Lung (tissue), 12 donors: Measurements from ENCODE around the gene DUT. TPM values are rescaled to one million over a fixed set of nuclear protein-coding genes. Genes with fewer than 3 reads are reported as not detected.

Source experiments
- ATAC-seq: fragments of 200-7000 bp; cut with Tn5 transposase; one replicate; pipeline ENCODE4 v1.9.1; 2020; ENCODE audit warnings: moderate number of reproducible peaks; ENCODE audit not compliant: insufficient read depth, low FRiP score
- DNase-seq, 3 donors: peaks; one replicate each; pipeline ENCODE4 v3.0.0-alpha.2; 2013 to 2017
- H3K27ac ChIP-seq, 2 donors: one replicate each; pipeline ENCODE4 v1.5.1; 2013; ENCODE audit warnings: mild to moderate bottlenecking in 2 of 2, moderate library complexity in 2 of 2, control low read depth in 1 of 2, inconsistent platforms in 1 of 2, low read depth in 1 of 2, low read length in 1 of 2
- H3K27me3 ChIP-seq, 3 donors: one replicate each; pipeline ENCODE4 v1.5.1; 2013; ENCODE audit warnings: low read length in 2 of 3; ENCODE audit not compliant: control insufficient read depth in 3 of 3, insufficient read depth in 3 of 3
- H3K36me3 ChIP-seq, 4 donors: one replicate each; pipeline ENCODE4 v1.5.1; 2013; ENCODE audit warnings: low read length in 4 of 4, mild to moderate bottlenecking in 1 of 4, moderate library complexity in 1 of 4; ENCODE audit not compliant: control insufficient read depth in 4 of 4, insufficient read depth in 4 of 4
- H3K4me1 ChIP-seq, 5 donors: one replicate each; pipeline ENCODE4 v1.5.1; 2013; ENCODE audit warnings: low read length in 5 of 5, mild to moderate bottlenecking in 2 of 5, moderate library complexity in 1 of 5; ENCODE audit not compliant: control insufficient read depth in 5 of 5, insufficient read depth in 5 of 5
- H3K4me3 ChIP-seq: one replicate; pipeline ENCODE4 v1.5.1; 2013; ENCODE audit warnings: mild to moderate bottlenecking, control low read depth, moderate library complexity
- H3K9ac ChIP-seq, 2 donors: one replicate each; pipeline ENCODE4 v1.5.1; 2013; ENCODE audit warnings: low read length in 2 of 2, control low read depth in 1 of 2; ENCODE audit not compliant: insufficient read depth in 1 of 2
- H3K9me3 ChIP-seq, 4 donors: one replicate each; pipeline ENCODE4 v1.5.1; 2013; ENCODE audit warnings: low read length in 3 of 4, mild to moderate bottlenecking in 1 of 4, moderate library complexity in 1 of 4; ENCODE audit not compliant: control insufficient read depth in 4 of 4, insufficient read depth in 3 of 4
- CTCF ChIP-seq: IDR thresholded peaks from 2 replicates; pipeline ENCODE4 v1.5.1; 2012; ENCODE audit warnings: mild to moderate bottlenecking; ENCODE audit errors: control extremely low read depth, extremely low read depth
- WGBS, 2 donors: extraction: QIAGEN DNeasy Blood & Tissue Kit; methylation state at CpG; one replicate each; pipeline ENCODE4 v1.1.7; 2013; 5-methylcytosine and 5-hydroxymethylcytosine counted together
- polyA plus RNA-seq, 2 donors: library from polyadenylated mRNA; stranded (reverse); fragments of 200-250 nt; gene quantifications; one replicate each; pipeline ENCODE4 v1.2.1, GENCODE V29; 2013
- total RNA-seq, 2 donors: library from RNA; depleted of rRNA in 1 of 2; stranded (reverse); fragments of >200 nt in 1 of 2; gene quantifications; one replicate each; pipeline ENCODE4 v1.2.1, GENCODE V29; 2014 to 2021
- donor health status: control.
- donor health status: control.
- donor health status: Bipolar disorder and iron deficiency.
- donor health status: healthy.
- donor health status: DM: yes; HTN: yes; CAD: no.

Gene DUT
- total and polyA plus RNA-seq, 4 donors: 40.7 to 74.0 (median 69.8) TPM

DNA sequence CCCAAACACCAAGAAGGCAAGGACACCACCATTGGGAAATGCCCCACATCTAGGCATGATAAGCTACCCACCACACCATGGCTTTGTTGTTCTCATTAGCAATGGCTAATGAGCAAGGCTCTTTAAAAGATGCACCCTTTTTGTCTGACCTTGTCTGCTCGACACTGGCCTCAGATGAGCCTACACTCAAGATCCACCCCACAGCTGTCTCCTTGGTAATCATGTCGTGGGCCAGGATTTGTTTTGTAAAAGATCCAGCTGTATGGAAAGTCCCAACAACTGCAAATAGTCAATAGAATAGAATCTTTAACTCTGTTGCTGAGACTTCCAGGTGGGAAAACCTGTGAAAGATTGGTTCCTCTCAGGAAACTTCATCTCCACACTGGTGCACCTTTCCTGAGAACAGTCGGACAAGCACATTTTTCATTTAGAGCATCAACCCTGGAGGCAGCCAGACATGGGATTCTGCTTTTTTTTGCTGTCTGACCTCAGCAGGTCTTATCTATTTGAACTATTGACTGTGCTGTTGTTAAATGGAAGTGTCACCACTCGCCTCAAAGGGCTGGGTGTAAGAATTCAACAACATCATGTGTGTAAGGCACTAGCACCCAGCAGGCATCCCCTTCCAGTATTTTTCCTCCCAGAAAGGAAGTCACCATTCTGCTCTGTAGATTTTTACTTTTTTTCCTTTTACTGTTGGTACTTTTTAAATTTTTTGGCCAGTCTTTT, 35.5 kb downstream of the DUT start:
- DNase-seq: no peak
- no peak for ATAC-seq
- Histone ChIP-seq H3K4me3 (no peak overlapping the region), H3K9me3 (peaks cover 0 to 1% (median 0%) of the 10 kb centered on the region in 4 donors), H3K27ac (no peak overlapping the region), H3K9ac (no peak overlapping the region), H3K36me3 (no peaks in the 10 kb centered on the region), H3K27me3 (no peaks in the 10 kb centered on the region), H3K4me1 (peaks cover 0 to 1% (median 0%) of the 10 kb centered on the region in 5 donors)
- TF ChIP-seq CTCF: no peak
- WGBS, 2 donors: 74 to 81% methylated on average over 4 of the region's 4 CpGs

GRCh38 chr15:48367483-48367882, 36.3 kb downstream of the DUT start:
- DNase-seq: no peak
- Histone ChIP-seq H3K9me3 (no peaks in the 10 kb centered on the region), H3K36me3 (no peaks in the 10 kb centered on the region), H3K9ac (no peak overlapping the region), H3K4me1 (peaks cover 0 to 1% (median 0%) of the 10 kb centered on the region in 5 donors), H3K27ac (no peak overlapping the region), H3K4me3 (no peak overlapping the region), H3K27me3 (no peaks in the 10 kb centered on the region)
- ATAC-seq: no peak
- 78 to 79% methylated on average over 3 of the region's 3 CpGs for whole genome bisulfite sequencing, 2 donors
- no peak for TF ChIP-seq CTCF

DNA sequence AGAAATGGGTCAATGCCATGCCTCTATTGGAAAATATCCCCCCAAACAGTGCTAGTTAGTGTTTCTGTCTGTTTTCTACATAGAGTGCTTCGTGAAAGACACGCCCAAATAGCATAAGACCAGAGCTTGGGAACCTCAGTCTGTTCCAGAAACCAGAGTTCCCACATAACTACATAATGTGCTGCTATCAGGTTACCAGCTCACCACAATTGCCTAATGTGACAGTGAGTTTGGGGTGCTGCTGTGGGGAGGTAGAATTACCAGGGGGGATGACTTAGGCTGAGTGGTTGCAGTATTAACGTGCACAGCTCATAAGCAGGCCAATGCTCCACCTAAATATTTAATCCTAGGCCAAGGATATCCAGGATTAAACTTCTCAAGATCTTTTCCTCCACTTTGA, 39.2 kb downstream of the DUT start:
- ATAC-seq: no peak

More for the DNA sequence above, 39.2 kb downstream of the DUT start:
- no peak overlapping the region for H3K27ac ChIP-seq
- no peaks in the 10 kb centered on the region for H3K27me3 ChIP-seq
- H3K9me3 ChIP-seq: peaks cover 0 to 2% (median 0%) of the 10 kb centered on the region in 4 donors
- no peak for TF ChIP-seq CTCF
- peaks cover 0 to 1% (median 0%) of the 10 kb centered on the region in 5 donors for H3K4me1 ChIP-seq
- no peak overlapping the region for H3K4me3 ChIP-seq
- H3K36me3 ChIP-seq: no peaks in the 10 kb centered on the region
- no peak for DNase-seq
- WGBS, 2 donors: 79 to 89% methylated on average over 3 of the region's 3 CpGs
- no peak overlapping the region for H3K9ac ChIP-seq
